Measurements from ENCODE around the gene ADCY7. TPM values are rescaled to one million over a fixed set of nuclear protein-coding genes. Genes with fewer than 3 reads are reported as not detected.

ADCY7 gene
- total RNA-seq, 4 donors from 2014 or later = 15.0 to 23.3 (median 16.9) TPM

- TF ChIP-seq CTCF (IDR thresholded peaks at IDR 0.05) (no peak), POLR2A (IDR thresholded peaks at IDR 0.05) (no peak), POLR2AphosphoS5 (IDR thresholded peaks at IDR 0.05) (no peak), EP300 (IDR thresholded peaks at IDR 0.05) (no peak)
- H3K4me3 ChIP-seq = no peak overlapping the region
- WGBS = 80% methylated on average over 7 of the region's 11 CpGs
- peak in 1 of 2 donors; percentile 65 for DNase-seq (ENCODE audit: low spot score in 2 of 2)
- H3K9me3 ChIP-seq = no peaks in the 10 kb centered on the region
- no peak overlapping the region for H3K27ac ChIP-seq
- no peaks in the 10 kb centered on the region for H3K27me3 ChIP-seq
- H3K36me3 ChIP-seq = peaks cover 18% of the 10 kb centered on the region
- no peaks in the 10 kb centered on the region for H3K4me1 ChIP-seq
Measured at GRCh38 chr16:50303041-50303604, 36.8 kb downstream of the ADCY7 start.

GRCh38 chr16:50303605-50304466, 37.5 kb downstream of the ADCY7 start:
- peaks cover 11% of the 10 kb centered on the region for H3K36me3 ChIP-seq

GRCh38 chr16:50304467-50305440, 38.4 kb downstream of the ADCY7 start:
- DNase-seq (ENCODE audit: low spot score in 2 of 2) = peak; percentile 58 to 75
- Histone ChIP-seq H3K36me3 (peaks cover 10% of the 10 kb centered on the region), H3K4me3 (no peak overlapping the region), H3K27ac (no peak overlapping the region), H3K9me3 (no peaks in the 10 kb centered on the region), H3K27me3 (no peaks in the 10 kb centered on the region), H3K4me1 (peaks cover 4% of the 10 kb centered on the region)
- 91% methylated on average over 18 of the region's 25 CpGs for WGBS
- TF ChIP-seq POLR2AphosphoS5 (IDR thresholded peaks at IDR 0.05) (no peak), EP300 (IDR thresholded peaks at IDR 0.05) (no peak), POLR2A (IDR thresholded peaks at IDR 0.05) (no peak), CTCF (IDR thresholded peaks at IDR 0.05) (no peak)

More at GRCh38 chr16:50303605-50304466, 37.5 kb downstream of the ADCY7 start:
- H3K27ac ChIP-seq = no peak overlapping the region
- H3K4me1 ChIP-seq = no peaks in the 10 kb centered on the region
- no peak overlapping the region for H3K4me3 ChIP-seq
- WGBS = 88% methylated on average over 6 of the region's 33 CpGs
- no peaks in the 10 kb centered on the region for H3K27me3 ChIP-seq
- DNase-seq (ENCODE audit: low spot score in 2 of 2) = peak; percentile 63 to 78
- H3K9me3 ChIP-seq = no peaks in the 10 kb centered on the region
- TF ChIP-seq EP300 (IDR thresholded peaks at IDR 0.05) = no peak
- TF ChIP-seq POLR2A (IDR thresholded peaks at IDR 0.05) = no peak
- TF ChIP-seq POLR2AphosphoS5 (IDR thresholded peaks at IDR 0.05) = no peak
- no peak for TF ChIP-seq CTCF (IDR thresholded peaks at IDR 0.05)

- Histone ChIP-seq H3K27me3 (no peaks in the 10 kb centered on the region), H3K27ac (no peak overlapping the region), H3K4me1 (peaks cover 9% of the 10 kb centered on the region), H3K4me3 (no peak overlapping the region), H3K36me3 (peaks cover 10% of the 10 kb centered on the region), H3K9me3 (no peaks in the 10 kb centered on the region)
- WGBS = 91% methylated on average over 14 of the region's 21 CpGs
- DNase-seq (ENCODE audit: low spot score in 2 of 2) = peak; percentile 55 to 71
- TF ChIP-seq POLR2AphosphoS5 (IDR thresholded peaks at IDR 0.05) (no peak), POLR2A (IDR thresholded peaks at IDR 0.05) (no peak), EP300 (IDR thresholded peaks at IDR 0.05) (no peak), CTCF (IDR thresholded peaks at IDR 0.05) (no peak)
Measured at GRCh38 chr16:50305441-50306061, 39.2 kb downstream of the ADCY7 start.
